Measurements from ENCODE around the gene DICER1.
A peak's percentile ranks its signal among the peaks of the same experiment; 100 is the strongest.

- TF ChIP-seq, protein P1, sequence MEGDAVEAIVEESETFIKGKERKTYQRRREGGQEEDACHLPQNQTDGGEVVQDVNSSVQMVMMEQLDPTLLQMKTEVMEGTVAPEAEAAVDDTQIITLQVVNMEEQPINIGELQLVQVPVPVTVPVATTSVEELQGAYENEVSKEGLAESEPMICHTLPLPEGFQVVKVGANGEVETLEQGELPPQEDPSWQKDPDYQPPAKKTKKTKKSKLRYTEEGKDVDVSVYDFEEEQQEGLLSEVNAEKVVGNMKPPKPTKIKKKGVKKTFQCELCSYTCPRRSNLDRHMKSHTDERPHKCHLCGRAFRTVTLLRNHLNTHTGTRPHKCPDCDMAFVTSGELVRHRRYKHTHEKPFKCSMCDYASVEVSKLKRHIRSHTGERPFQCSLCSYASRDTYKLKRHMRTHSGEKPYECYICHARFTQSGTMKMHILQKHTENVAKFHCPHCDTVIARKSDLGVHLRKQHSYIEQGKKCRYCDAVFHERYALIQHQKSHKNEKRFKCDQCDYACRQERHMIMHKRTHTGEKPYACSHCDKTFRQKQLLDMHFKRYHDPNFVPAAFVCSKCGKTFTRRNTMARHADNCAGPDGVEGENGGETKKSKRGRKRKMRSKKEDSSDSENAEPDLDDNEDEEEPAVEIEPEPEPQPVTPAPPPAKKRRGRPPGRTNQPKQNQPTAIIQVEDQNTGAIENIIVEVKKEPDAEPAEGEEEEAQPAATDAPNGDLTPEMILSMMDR (IDR thresholded peaks at IDR 0.05): no peak
- TF ChIP-seq POLR2A (IDR thresholded peaks at IDR 0.05): peak in 2 of 3 donors; percentile 21 to 34
These were observed 29.2 kb downstream of the DICER1 start for GRCh38 chr14:95128140-95128539.
